Fibroblast of lung (primary cell): ENCODE measurements around the gene MRGPRF.
A peak's percentile ranks its signal among the peaks of the same experiment; 100 is the strongest.

Experiments
- EZH2 ChIP-seq: IDR thresholded peaks from 2 replicates; pipeline ENCODE4 v1.5.1; 2012; ENCODE audit warnings: low read length, control low read depth, mild to moderate bottlenecking; ENCODE audit errors: missing control alignments
- TF ChIP-seq, protein P1 (sequence below), 2 donors: IDR thresholded peaks in 1 of 2; conservative IDR thresholded peaks in 1 of 2; 1 replicate in 1 of 2; 2 replicates in 1 of 2; pipeline ENCODE4 v1.5.1; 2011 to 2012; ENCODE audit warnings: low read length in 2 of 2, control low read depth in 1 of 2, inconsistent platforms in 1 of 2, low read depth in 1 of 2, mild to moderate bottlenecking in 1 of 2

DNA sequence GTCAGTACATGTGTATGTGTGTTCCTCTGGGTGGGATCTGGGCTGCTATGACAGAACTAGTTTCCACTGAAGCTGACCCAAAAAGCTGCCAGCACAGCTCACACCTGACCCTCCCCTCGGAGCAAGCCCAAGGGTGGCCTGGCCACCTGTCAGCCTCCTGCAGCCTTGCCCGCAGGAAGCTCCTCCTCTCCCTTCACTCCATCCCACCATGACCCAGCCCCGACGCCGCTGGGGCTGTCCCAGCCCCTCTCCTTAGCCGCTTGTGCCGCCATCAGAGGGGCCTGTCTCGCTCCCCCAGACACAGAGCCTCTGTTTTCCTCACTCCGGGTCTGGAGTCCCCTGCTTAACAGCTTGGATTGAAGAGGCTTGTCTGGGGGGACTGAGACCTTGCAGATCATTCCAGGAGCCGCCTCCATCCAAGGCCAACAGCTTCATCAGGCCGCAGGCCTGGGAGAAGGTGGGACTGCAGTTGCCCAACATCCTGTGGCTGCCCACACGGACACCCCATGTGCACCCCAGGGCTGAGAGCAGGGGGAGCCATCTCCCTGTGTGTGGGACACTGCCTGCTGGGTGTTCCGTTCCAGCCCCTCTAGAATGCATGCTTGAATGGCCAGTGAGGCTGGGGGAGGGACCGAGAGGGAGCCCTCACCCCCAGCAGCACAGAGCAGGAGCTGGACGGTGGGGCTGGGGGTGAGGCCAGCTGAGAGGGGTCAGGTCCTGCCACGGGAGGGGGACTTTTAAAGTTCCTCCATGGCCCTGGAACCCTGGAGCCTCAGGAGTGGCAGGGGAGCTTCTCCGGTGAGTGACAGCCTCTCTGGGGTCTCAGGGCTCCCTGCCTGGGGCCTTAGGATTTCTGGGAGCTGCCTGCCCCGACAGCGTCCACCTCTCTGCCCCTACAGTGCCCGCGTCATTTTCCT lies 696 bp downstream of the MRGPRF start:
- TF ChIP-seq, protein P1, sequence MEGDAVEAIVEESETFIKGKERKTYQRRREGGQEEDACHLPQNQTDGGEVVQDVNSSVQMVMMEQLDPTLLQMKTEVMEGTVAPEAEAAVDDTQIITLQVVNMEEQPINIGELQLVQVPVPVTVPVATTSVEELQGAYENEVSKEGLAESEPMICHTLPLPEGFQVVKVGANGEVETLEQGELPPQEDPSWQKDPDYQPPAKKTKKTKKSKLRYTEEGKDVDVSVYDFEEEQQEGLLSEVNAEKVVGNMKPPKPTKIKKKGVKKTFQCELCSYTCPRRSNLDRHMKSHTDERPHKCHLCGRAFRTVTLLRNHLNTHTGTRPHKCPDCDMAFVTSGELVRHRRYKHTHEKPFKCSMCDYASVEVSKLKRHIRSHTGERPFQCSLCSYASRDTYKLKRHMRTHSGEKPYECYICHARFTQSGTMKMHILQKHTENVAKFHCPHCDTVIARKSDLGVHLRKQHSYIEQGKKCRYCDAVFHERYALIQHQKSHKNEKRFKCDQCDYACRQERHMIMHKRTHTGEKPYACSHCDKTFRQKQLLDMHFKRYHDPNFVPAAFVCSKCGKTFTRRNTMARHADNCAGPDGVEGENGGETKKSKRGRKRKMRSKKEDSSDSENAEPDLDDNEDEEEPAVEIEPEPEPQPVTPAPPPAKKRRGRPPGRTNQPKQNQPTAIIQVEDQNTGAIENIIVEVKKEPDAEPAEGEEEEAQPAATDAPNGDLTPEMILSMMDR (conservative IDR thresholded peaks at IDR 0.05 in 1 of 2, IDR thresholded peaks at IDR 0.05 in 1 of 2; ENCODE audit: low read depth in 1 of 2, low read length in 2 of 2): peak in 1 of 2 donors; percentile 5
- no peak for TF ChIP-seq EZH2
